OCI-LY7 (cell line): Measurements from ENCODE around the gene DHRS12. TPM values are rescaled to one million over a fixed set of nuclear protein-coding genes. Genes with fewer than 3 reads are reported as not detected.

ENCODE experiments used
- BruUV-seq: library from RNA; stranded (reverse); fragments of 400-500 nt; replicated peaks from 2 replicates; lab custom pipeline; 2021; lab: Mats Ljungman, UMichigan
- CTCF ChIA-PET: fragments of 300-600 bp; sonication (Branson Sonifier 250); formaldehyde crosslinking; loops from one replicate; lab custom pipeline; 2022; ENCODE audit warnings: antibody characterized with exemption; ENCODE audit not compliant: unreplicated experiment; lab: Charles Lee
- POLR2A ChIA-PET: fragments of 300-600 bp; sonication (Branson Sonifier 250); formaldehyde crosslinking; loops from one replicate; lab custom pipeline; 2022; ENCODE audit warnings: antibody characterized with exemption; lab: Charles Lee
- DNase-seq: peaks from one replicate; pipeline ENCODE4 v3.0.0-alpha.2; 2015; ENCODE audit warnings: low spot score
- H2AFZ ChIP-seq: fragments of 200-600 bp; sonication (generic), shearing (Covaris generic); 2 replicates; pipeline ENCODE4 v1.6.1; 2014; ENCODE audit warnings: mild to moderate bottlenecking, antibody characterized with exemption, low read length, moderate library complexity
- H3K27ac ChIP-seq: fragments of 200-600 bp; sonication (generic); 2 replicates; pipeline ENCODE4 v1.5.1; 2014; ENCODE audit warnings: mixed run types, low read depth, mild to moderate bottlenecking, moderate library complexity, low read length, inconsistent platforms; ENCODE audit not compliant: poor library complexity, severe bottlenecking
- H3K36me3 ChIP-seq: fragments of 200-600 bp; sonication (generic); 2 replicates; pipeline ENCODE4 v1.6.1; 2014; ENCODE audit warnings: mild to moderate bottlenecking, antibody characterized with exemption, low read length, moderate library complexity, mixed read lengths; ENCODE audit not compliant: insufficient read depth
- H3K4me1 ChIP-seq: fragments of 200-600 bp; sonication (generic); 2 replicates; pipeline ENCODE4 v1.5.1; 2014; ENCODE audit warnings: mild to moderate bottlenecking, low read length; ENCODE audit not compliant: insufficient read depth, poor library complexity, severe bottlenecking
- H3K4me2 ChIP-seq: fragments of 200-600 bp; sonication (generic); 2 replicates; pipeline ENCODE4 v1.6.1; 2014; ENCODE audit warnings: mild to moderate bottlenecking, low read length
- H3K4me3 ChIP-seq: fragments of 200-600 bp; sonication (generic); 2 replicates; pipeline ENCODE4 v1.5.1; 2014; ENCODE audit warnings: mild to moderate bottlenecking, low read depth, low read length; ENCODE audit not compliant: poor library complexity, severe bottlenecking
- H3K79me2 ChIP-seq: fragments of 200-600 bp; sonication (generic); 2 replicates; pipeline ENCODE4 v1.6.1; 2016; ENCODE audit warnings: low read depth, mild to moderate bottlenecking, low read length, moderate library complexity, mixed read lengths; ENCODE audit not compliant: insufficient read depth
- H3K9me2 ChIP-seq: fragments of 200-600 bp; sonication (generic); 2 replicates; pipeline ENCODE4 v1.6.1; 2016; ENCODE audit warnings: mild to moderate bottlenecking, low read length, mixed read lengths; ENCODE audit not compliant: insufficient read depth
- H3K9me3 ChIP-seq: fragments of 200-600 bp; sonication (generic); 2 replicates; pipeline ENCODE4 v1.6.1; 2014; ENCODE audit warnings: mild to moderate bottlenecking, mixed run types, low read length, mixed read lengths
- H4K20me1 ChIP-seq: fragments of 200-600 bp; sonication (generic); 2 replicates; pipeline ENCODE4 v1.6.1; 2014; ENCODE audit warnings: mild to moderate bottlenecking, antibody characterized with exemption, low read length, moderate library complexity, mixed read lengths; ENCODE audit not compliant: insufficient read depth
- CTCF ChIP-seq: fragments of 200-600 bp; sonication (generic); conservative IDR thresholded peaks from 2 replicates; pipeline ENCODE4 v1.5.1; 2014; ENCODE audit warnings: mild to moderate bottlenecking, antibody characterized with exemption, low read length, moderate library complexity, mixed read lengths
- EZH2phosphoT487 ChIP-seq: fragments of 200-600 bp; sonication (generic); IDR thresholded peaks from 2 replicates; pipeline ENCODE4 v1.6.1; 2018; ENCODE audit warnings: low read depth, borderline replicate concordance, mild to moderate bottlenecking, mixed run types, antibody characterized with exemption, low read length, moderate library complexity, mixed read lengths
- intact Hi-C: fragments of 100-400 bp; cut with micrococcal nuclease; formaldehyde crosslinking; loops from one replicate; pipeline ENCODE4 v1.10.0; 2022; ENCODE audit not compliant: unreplicated experiment
- total RNA-seq, 2 experiments: library from RNA; depleted of rRNA in 1 of 2; stranded (reverse); fragments of >200 nt in 1 of 2; shearing (Covaris generic) in 1 of 2; gene quantifications; 2 replicates each; pipeline ENCODE4 v1.2.3, GENCODE V29; 2014 to 2022

DHRS12 gene
- total RNA-seq, 2 experiments from 2014 or later = 3.5 to 11.9 TPM

- H3K36me3 ChIP-seq = peaks cover 27% of the 10 kb centered on the region
- no peak for DNase-seq
- H3K79me2 ChIP-seq = no peaks in the 10 kb centered on the region
- H3K4me3 ChIP-seq = no peak overlapping the region
- peaks cover 11% of the 10 kb centered on the region for H3K9me3 ChIP-seq
- H2AFZ ChIP-seq = no peak overlapping the region
- intact Hi-C loops = no loop called here
- no peak overlapping the region for H3K4me2 ChIP-seq
- H3K27ac ChIP-seq = no peak overlapping the region
- TF ChIP-seq EZH2phosphoT487 (no peak), CTCF (no peak)
- no peaks in the 10 kb centered on the region for H3K9me2 ChIP-seq
- no TSS peak for BruUV-seq
- H3K4me1 ChIP-seq = no peaks in the 10 kb centered on the region
- H4K20me1 ChIP-seq = no peaks in the 10 kb centered on the region
- ChIA-PET CTCF (no interaction called here), POLR2A (interaction anchor here (1.0 to 1.2 kb wide), 2 partner anchors 11 to 14 kb away, joined by 3 to 8 read pairs; no protein-coding TSS in a partner anchor)
Observed at GRCh38 chr13:51745243-51745642, 58.7 kb downstream of the DHRS12 start.

- H3K4me3 ChIP-seq = no peak overlapping the region
- TF ChIP-seq EZH2phosphoT487 (no peak), CTCF (no peak)
- H4K20me1 ChIP-seq = no peaks in the 10 kb centered on the region
- H3K4me1 ChIP-seq = no peaks in the 10 kb centered on the region
- intact Hi-C loops = no loop called here
- no peak overlapping the region for H2AFZ ChIP-seq
- CTCF ChIA-PET = no interaction called here
- BruUV-seq = no TSS peak
- H3K79me2 ChIP-seq = no peaks in the 10 kb centered on the region
- H3K27ac ChIP-seq = no peak overlapping the region
- H3K36me3 ChIP-seq = peaks cover 16% of the 10 kb centered on the region
- no peaks in the 10 kb centered on the region for H3K9me2 ChIP-seq
- no peak for DNase-seq
- no peak overlapping the region for H3K4me2 ChIP-seq
- POLR2A ChIA-PET = interaction anchor here (0.6 to 0.8 kb wide), 2 partner anchors 13 to 16 kb away, joined by 3 to 5 read pairs; no protein-coding TSS in a partner anchor
- H3K9me3 ChIP-seq = no peaks in the 10 kb centered on the region
Observed at GRCh38 chr13:51742611-51743010, 61.4 kb downstream of the DHRS12 start.

GRCh38 chr13:51742031-51742430 lies 61.9 kb downstream of the DHRS12 start:
- intact Hi-C loops = no loop called here
- POLR2A ChIA-PET = interaction anchor here (0.9 to 1.3 kb wide), 4 partner anchors 14 to 97 kb away, joined by 3 to 4 read pairs (median 3); no protein-coding TSS in a partner anchor

More at GRCh38 chr13:51742031-51742430, 61.9 kb downstream of the DHRS12 start:
- H3K27ac ChIP-seq = no peak overlapping the region
- H3K4me3 ChIP-seq = no peak overlapping the region
- H2AFZ ChIP-seq = no peak overlapping the region
- no peaks in the 10 kb centered on the region for H3K79me2 ChIP-seq
- CTCF ChIA-PET = no interaction called here
- H3K9me3 ChIP-seq = no peaks in the 10 kb centered on the region
- no peak for DNase-seq
- no peaks in the 10 kb centered on the region for H3K9me2 ChIP-seq
- no peaks in the 10 kb centered on the region for H4K20me1 ChIP-seq
- BruUV-seq = no TSS peak
- H3K4me1 ChIP-seq = no peaks in the 10 kb centered on the region
- TF ChIP-seq CTCF (no peak), EZH2phosphoT487 (no peak)
- H3K4me2 ChIP-seq = no peak overlapping the region
- H3K36me3 ChIP-seq = peaks cover 12% of the 10 kb centered on the region
